Spleen (tissue), 7 donors: ENCODE results near the gene SLC25A43.

Source experiments
- CTCF ChIP-seq, 11 experiments: fragments of 200-600 bp in 7 of 11; fragments of 450-650 bp in 4 of 11; sonication (generic) in 4 of 11; IDR thresholded peaks in 8 of 11; conservative IDR thresholded peaks in 3 of 11; 1 replicate in 7 of 11; 2 replicates in 4 of 11; pipeline versions ENCODE4 v1.4.0 to v1.8.0; 2016 to 2021; ENCODE audit warnings: antibody characterized with exemption in 11 of 11, inconsistent platforms in 4 of 11, mild to moderate bottlenecking in 1 of 11
- POLR2A ChIP-seq, 3 donors: fragments of 450-650 bp; IDR thresholded peaks; one replicate each; pipeline ENCODE4 v1.5.1; 2017; ENCODE audit warnings: antibody characterized with exemption in 3 of 3, mild to moderate bottlenecking in 1 of 3
- POLR2AphosphoS5 ChIP-seq, 3 donors: sonication (generic); formaldehyde crosslinking; IDR thresholded peaks; one replicate each; pipeline ENCODE4 v1.5.1; 2017; ENCODE audit warnings: antibody characterized with exemption in 3 of 3
- donor health status: DM: no; HTN: no; CAD: no; lungs with moderate emphysema.
- donor health status: DM: no; HTN: no; CAD: no.
- donor health status: DM: no; HTN: no; CAD: no.

DNA sequence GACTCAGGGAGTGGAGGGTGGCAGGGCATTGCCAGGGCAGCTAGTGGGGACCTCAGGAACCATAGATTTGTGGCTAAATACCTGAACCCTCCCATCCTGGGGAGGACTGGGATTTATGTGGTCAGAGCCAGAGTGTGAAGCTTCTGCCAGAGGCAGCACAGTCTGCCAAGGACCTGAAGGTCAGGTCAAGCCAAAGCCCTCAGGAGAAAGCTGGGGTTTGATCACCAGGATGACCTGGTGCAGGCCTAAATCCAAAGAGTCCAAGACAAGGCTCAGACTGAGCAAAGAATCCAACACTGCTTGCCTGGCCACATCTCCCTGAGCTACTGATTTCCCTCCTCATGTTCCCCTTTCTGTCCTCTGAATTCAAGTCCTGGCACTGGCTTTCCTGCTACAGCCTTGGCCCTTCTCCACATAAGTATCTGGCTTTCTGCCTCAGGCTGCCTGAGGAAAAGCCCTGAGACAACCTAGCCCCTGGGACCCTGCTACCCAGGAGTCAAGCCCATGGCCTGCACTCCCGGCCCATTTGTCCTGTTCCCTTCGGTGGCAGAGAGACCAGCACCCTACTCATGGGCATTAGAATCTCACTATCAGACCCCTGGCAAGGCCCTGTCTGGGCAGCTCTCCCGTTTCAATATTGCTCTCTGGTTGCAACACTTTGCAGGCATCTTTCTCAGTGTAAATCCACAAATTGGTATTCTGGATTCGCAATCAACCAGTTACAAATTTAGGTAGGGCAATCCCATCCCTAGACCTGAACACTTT is 39.3 kb upstream of the SLC25A43 start:
- no peak for TF ChIP-seq POLR2AphosphoS5 (IDR thresholded peaks at IDR 0.05)
- TF ChIP-seq CTCF (IDR thresholded peaks at IDR 0.05 in 8 of 11, conservative IDR thresholded peaks at IDR 0.05 in 3 of 11): no peak
- TF ChIP-seq POLR2A (IDR thresholded peaks at IDR 0.05): no peak
